ENCODE measurements around the gene TBC1D22B. TPM values are rescaled to one million over a fixed set of nuclear protein-coding genes. Genes with fewer than 3 reads are reported as not detected.

Gene TBC1D22B
- polyA plus RNA-seq, 3 donors, result 3.9 to 5.0 (median 4.9) TPM

GRCh38 chr6:37320646-37321045, 63.1 kb downstream of the TBC1D22B start:
- no peaks in the 10 kb centered on the region for H3K9me3 Mint-ChIP-seq
- Histone ChIP-seq H2AFZ (ENCODE audit: insufficient read depth, low read depth, low read length, poor library complexity, severe bottlenecking) (no peak overlapping the region), H3K27me3 (ENCODE audit: control insufficient read depth in 2 of 2, insufficient read depth in 2 of 2, low read length in 2 of 2) (no peaks in the 10 kb centered on the region), H3K4me1 (ENCODE audit: control insufficient read depth in 1 of 2, insufficient read depth in 2 of 2, low read length in 2 of 2) (no peaks in the 10 kb centered on the region), H3K9ac (ENCODE audit: insufficient read depth, low read length, poor library complexity, severe bottlenecking) (no peak overlapping the region), H3K4me3 (replicated peaks in 1 of 3; ENCODE audit: low read depth in 2 of 3, low read length in 3 of 3) (no peak overlapping the region), H3K4me2 (replicated peaks; ENCODE audit: extremely low read depth, low read length, poor library complexity, severe bottlenecking) (no peak overlapping the region), H3K27ac (ENCODE audit: low read depth in 1 of 2, low read length in 2 of 2) (no peak overlapping the region), H4K20me1 (ENCODE audit: insufficient read depth, low read length) (no peaks in the 10 kb centered on the region), H3K9me3 (replicated peaks in 1 of 2; ENCODE audit: control insufficient read depth in 1 of 2, insufficient read depth in 1 of 2, low read length in 2 of 2) (no peaks in the 10 kb centered on the region), H3K79me2 (ENCODE audit: insufficient read depth, low read length) (no peaks in the 10 kb centered on the region), H3K36me3 (replicated peaks in 1 of 2; ENCODE audit: control insufficient read depth in 1 of 2, insufficient read depth in 2 of 2, low read length in 2 of 2) (peaks cover 66 to 88% of the 10 kb centered on the region in 2 donors)
- H3K4me3 Mint-ChIP-seq, result no peak overlapping the region
- peaks cover 20 to 24% of the 10 kb centered on the region in 2 donors for H3K36me3 Mint-ChIP-seq
- 72% methylated on average over 7 of the region's 8 CpGs for WGBS (ENCODE audit: insufficient coverage)
- no peaks in the 10 kb centered on the region for H3K27me3 Mint-ChIP-seq (ENCODE audit: low read depth in 3 of 3)
- no peaks in the 10 kb centered on the region for H3K4me1 Mint-ChIP-seq
- DNase-seq, result no peak
- no peak for TF ChIP-seq CTCF (IDR thresholded peaks at IDR 0.05)
- H3K27ac Mint-ChIP-seq, result no peak overlapping the region
- intact Hi-C loops (cut with micrococcal nuclease), result loop anchor here in 1 of 2 donors (10.0 kb wide), 1 partner anchor 244 kb away; no protein-coding TSS in a partner anchor

- Histone ChIP-seq H3K9ac (ENCODE audit: insufficient read depth, low read length, poor library complexity, severe bottlenecking) (no peak overlapping the region), H4K20me1 (ENCODE audit: insufficient read depth, low read length) (no peaks in the 10 kb centered on the region), H3K9me3 (replicated peaks in 1 of 2; ENCODE audit: control insufficient read depth in 1 of 2, insufficient read depth in 1 of 2, low read length in 2 of 2) (no peaks in the 10 kb centered on the region), H3K27me3 (ENCODE audit: control insufficient read depth in 2 of 2, insufficient read depth in 2 of 2, low read length in 2 of 2) (no peaks in the 10 kb centered on the region), H2AFZ (ENCODE audit: insufficient read depth, low read depth, low read length, poor library complexity, severe bottlenecking) (no peak overlapping the region), H3K79me2 (ENCODE audit: insufficient read depth, low read length) (no peaks in the 10 kb centered on the region), H3K4me3 (replicated peaks in 1 of 3; ENCODE audit: low read depth in 2 of 3, low read length in 3 of 3) (no peak overlapping the region), H3K4me2 (replicated peaks; ENCODE audit: extremely low read depth, low read length, poor library complexity, severe bottlenecking) (no peak overlapping the region), H3K27ac (ENCODE audit: low read depth in 1 of 2, low read length in 2 of 2) (no peak overlapping the region), H3K4me1 (ENCODE audit: control insufficient read depth in 1 of 2, insufficient read depth in 2 of 2, low read length in 2 of 2) (no peaks in the 10 kb centered on the region), H3K36me3 (replicated peaks in 1 of 2; ENCODE audit: control insufficient read depth in 1 of 2, insufficient read depth in 2 of 2, low read length in 2 of 2) (peaks cover 61 to 83% of the 10 kb centered on the region in 2 donors)
- Mint-ChIP-seq H3K27me3 (ENCODE audit: low read depth in 3 of 3) (no peaks in the 10 kb centered on the region), H3K9me3 (no peaks in the 10 kb centered on the region), H3K36me3 (peaks cover 20 to 24% of the 10 kb centered on the region in 2 donors), H3K27ac (no peak overlapping the region), H3K4me3 (no peak overlapping the region), H3K4me1 (no peaks in the 10 kb centered on the region)
- intact Hi-C loops (cut with micrococcal nuclease), result loop anchor here in 1 of 2 donors (10.0 kb wide), 1 partner anchor 244 kb away; no protein-coding TSS in a partner anchor
- TF ChIP-seq CTCF (IDR thresholded peaks at IDR 0.05), result no peak
- no peak for DNase-seq
Measured at GRCh38 chr6:37321101-37321500, 63.5 kb downstream of the TBC1D22B start.
